K562 (cell line): Measurements from ENCODE around the gene PIK3C2G. TPM values are rescaled to one million over a fixed set of nuclear protein-coding genes. Genes with fewer than 3 reads are reported as not detected.

Experiments
- ATAC-seq: fragments of 200-7000 bp; cut with Tn5 transposase; 3 replicates; pipeline ENCODE4 v1.9.1; 2020; ENCODE audit warnings: moderate library complexity
- BruUV-seq: library from RNA; stranded (reverse); fragments of 400-500 nt; replicated peaks from 2 replicates; lab custom pipeline; 2021; lab: Mats Ljungman, UMichigan
- CTCF ChIA-PET: fragments of 300-600 bp; formaldehyde crosslinking; extraction: SDS; loops from one replicate; lab custom pipeline; 2021; ENCODE audit warnings: low intra/inter-chr PET ratio; lab: Yijun Ruan, JAX
- POLR2A ChIA-PET: fragments of 300-600, 350-650 bp; sonication (Branson Sonifier 250); formaldehyde crosslinking; extraction: SDS; loops from one replicate; lab custom pipeline; 2021; ENCODE audit warnings: antibody characterized with exemption, inconsistent platforms; lab: Yijun Ruan, JAX
- DNase-seq, 4 experiments: peaks; one replicate each; pipeline versions ENCODE4 v3.0.0 to v3.0.0-alpha.2; 2011 to 2018; ENCODE audit warnings: low spot score in 3 of 4, mixed read lengths in 3 of 4; ENCODE audit errors: extremely low read depth in 1 of 4
- FAIRE-seq: peaks from 2 replicates; lab custom pipeline; 2011; peaks lifted over from hg19 to GRCh38; lab: Jason Lieb, UNC
- H2AFZ ChIP-seq: 2 replicates; pipeline ENCODE4 v1.6.0; 2011; ENCODE audit warnings: low read depth, low read length, control low read depth, inconsistent platforms
- H3K27ac ChIP-seq: fragments of 200-600 bp; 3 replicates; pipeline ENCODE4 v1.8.0; 2011; ENCODE audit warnings: low read depth, mild to moderate bottlenecking, control low read depth, inconsistent platforms, low read length, moderate library complexity, mixed read lengths; ENCODE audit errors: extremely low read depth
- H3K27me3 ChIP-seq, 2 experiments: fragments of 300-600 bp in 1 of 2; 2 replicates in 1 of 2; 3 replicates in 1 of 2; pipeline versions ENCODE4 v1.6.0 to v1.8.0; 2011; ENCODE audit warnings: inconsistent platforms in 2 of 2, low read length in 2 of 2, mild to moderate bottlenecking in 1 of 2, mixed read lengths in 1 of 2, moderate library complexity in 1 of 2; ENCODE audit not compliant: control insufficient read depth in 2 of 2, insufficient read depth in 2 of 2
- H3K36me3 ChIP-seq: fragments of 300-600 bp; 3 replicates; pipeline ENCODE4 v1.8.0; 2011; ENCODE audit warnings: mild to moderate bottlenecking, low read length, inconsistent platforms; ENCODE audit not compliant: control insufficient read depth, insufficient read depth
- H3K4me1 ChIP-seq, 2 experiments: fragments of 200-600 bp in 1 of 2; replicated peaks in 1 of 2; 2 replicates in 1 of 2; 3 replicates in 1 of 2; pipeline versions ENCODE4 v1.5.1 to v1.8.0; 2011; ENCODE audit warnings: inconsistent platforms in 2 of 2, low read length in 2 of 2, mild to moderate bottlenecking in 1 of 2, mixed read lengths in 1 of 2, moderate library complexity in 1 of 2; ENCODE audit not compliant: control insufficient read depth in 2 of 2, insufficient read depth in 2 of 2
- H3K4me2 ChIP-seq: 2 replicates; pipeline ENCODE4 v1.6.1; 2011; ENCODE audit warnings: low read length, control low read depth, inconsistent platforms, mixed read lengths; ENCODE audit not compliant: insufficient read depth
- H3K4me3 ChIP-seq: fragments of 200-600 bp; sonication (generic), shearing (Covaris generic); 2 replicates; pipeline ENCODE4 v1.5.1; 2016; ENCODE audit warnings: control low read depth, inconsistent platforms
- H3K79me2 ChIP-seq: fragments of 200-600 bp; 3 replicates; pipeline ENCODE4 v1.8.0; 2011; ENCODE audit warnings: low read length, inconsistent platforms; ENCODE audit not compliant: control insufficient read depth, insufficient read depth
- H3K9ac ChIP-seq, 2 experiments: 2 replicates each; pipeline versions ENCODE4 v1.6.0 to v1.6.1; 2011; ENCODE audit warnings: low read depth in 2 of 2, low read length in 2 of 2, control low read depth in 1 of 2, inconsistent platforms in 1 of 2, mild to moderate bottlenecking in 1 of 2, mixed read lengths in 1 of 2; ENCODE audit not compliant: insufficient read depth in 1 of 2
- H3K9me1 ChIP-seq: one replicate; pipeline ENCODE4 v1.6.0; 2011; ENCODE audit warnings: inconsistent platforms, mild to moderate bottlenecking, low read length, moderate library complexity; ENCODE audit not compliant: control insufficient read depth, insufficient read depth
- H3K9me3 ChIP-seq: replicated peaks from 2 replicates; pipeline ENCODE4 v1.5.1; 2011; ENCODE audit warnings: low read depth, low read length, inconsistent platforms; ENCODE audit not compliant: control insufficient read depth, insufficient read depth
- H4K20me1 ChIP-seq: replicated peaks from 2 replicates; pipeline ENCODE4 v1.6.1; 2011; ENCODE audit warnings: low read length, inconsistent platforms, mixed read lengths; ENCODE audit not compliant: control insufficient read depth, insufficient read depth
- LARP7 ChIP-seq: fragments of 450-650 bp; IDR thresholded peaks from 2 replicates; pipeline ENCODE4 v1.6.1; 2016
- SOX6 ChIP-seq: fragments of 450-650 bp; IDR thresholded peaks from 2 replicates; pipeline ENCODE4 v1.6.1; 2014; ENCODE audit warnings: mild to moderate bottlenecking
- ZNF507 ChIP-seq: conservative IDR thresholded peaks from 2 replicates; pipeline ENCODE4 v1.6.1; 2017; ENCODE audit warnings: missing genetic modification characterization, missing compliant biosample characterization
- ZZZ3 ChIP-seq: fragments of 450-650 bp; IDR thresholded peaks from 2 replicates; pipeline ENCODE4 v1.6.1; 2016; ENCODE audit warnings: antibody characterized with exemption, mild to moderate bottlenecking, moderate library complexity
- WGBS: fragments of 100-300 bp; shearing (Covaris generic); methylation state at CpG from one replicate; pipeline ENCODE4 v1.1.6; 2016; ENCODE audit warnings: low coverage, mixed read lengths; ENCODE audit not compliant: insufficient coverage; ENCODE audit errors: missing lambda C conversion rate; 5-methylcytosine and 5-hydroxymethylcytosine counted together
- in situ Hi-C: fragments of 300-500 bp; cut with MboI; formaldehyde crosslinking; loops from 4 replicates; pipeline ENCODE4 v1.15.0; 2018; ENCODE audit warnings: inconsistent platforms, mixed read lengths
- intact Hi-C: fragments of 100-400 bp; cut with micrococcal nuclease; formaldehyde crosslinking; loops from 2 replicates; pipeline ENCODE4 v1.14.2; 2022
- polyA plus RNA-seq, 8 experiments: library from polyadenylated mRNA; depleted of rRNA in 4 of 8; stranded (reverse) in 5 of 8; unstranded in 3 of 8; fragments of >200 nt; fragmentation: Nextera tagmentation in 2 of 8; fragmentation: Illumina TruSeq in 1 of 8; extraction: Ambion mirVana in 2 of 8; extraction: Trizol in 1 of 8; gene quantifications; 2 replicates each; pipeline versions ENCODE4 v1.2.1 to v1.2.3, GENCODE V29; 2011 to 2014; ENCODE audit warnings: inconsistent platforms in 1 of 8, missing spikeins in 1 of 8
- total RNA-seq, 7 experiments: library from RNA; depleted of rRNA in 6 of 7; stranded (reverse); fragments of >200 nt in 6 of 7; fragmentation: Illumina TruSeq in 2 of 7; extraction: Trizol in 2 of 7; gene quantifications; 2 replicates each; pipeline versions ENCODE4 v1.2.1 to v1.2.3, GENCODE V29; 2011 to 2021; ENCODE audit warnings: low replicate concordance in 1 of 7

PIK3C2G gene
- total and polyA plus RNA-seq, 9 of the 15 experiments (the other 6 are each of a cell fraction or from before 2014, with no cell fraction given): not detected

- no peak for DNase-seq
- CTCF ChIA-PET: no interaction called here
- no peaks in the 10 kb centered on the region for H3K36me3 ChIP-seq
Observed at GRCh38 chr12:18416412-18416811, 155.1 kb downstream of the PIK3C2G start.

DNA sequence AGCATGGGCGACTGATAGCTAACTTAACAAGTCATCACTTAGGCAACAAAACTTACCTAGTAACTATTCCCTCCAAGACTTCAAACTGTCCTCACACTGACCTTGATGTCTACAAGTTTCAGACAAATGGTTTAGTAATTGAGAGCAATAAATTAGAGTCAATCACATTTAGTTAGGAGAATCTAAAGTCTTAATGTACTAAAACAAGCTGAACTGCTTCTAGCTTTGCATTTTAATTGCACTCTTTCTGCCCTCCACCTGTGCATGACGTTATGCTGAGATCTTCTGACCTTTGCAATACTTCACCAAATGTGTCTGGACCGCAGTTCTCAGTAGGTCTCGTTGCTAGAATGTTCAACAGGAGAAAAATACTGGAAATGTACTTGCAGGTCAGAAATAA, 158.0 kb downstream of the PIK3C2G start:
- no peak overlapping the region for H3K9ac ChIP-seq
- no peak overlapping the region for H3K4me2 ChIP-seq
- intact Hi-C loops (no loop called here), in situ Hi-C loops (no loop called here)
- H3K27me3 ChIP-seq: no peaks in the 10 kb centered on the region
- no peak overlapping the region for H2AFZ ChIP-seq
- H3K27ac ChIP-seq: no peak overlapping the region
- no TSS peak for BruUV-seq
- no peak for DNase-seq
- H3K4me1 ChIP-seq: no peaks in the 10 kb centered on the region
- TF ChIP-seq ZZZ3: no peak
- H4K20me1 ChIP-seq: no peaks in the 10 kb centered on the region
- WGBS: 5% methylated on average over 4 of the region's 4 CpGs
- no peak for ATAC-seq
- no peaks in the 10 kb centered on the region for H3K79me2 ChIP-seq
- POLR2A ChIA-PET: no interaction called here
- FAIRE-seq: no peak
- CTCF ChIA-PET: no interaction called here
- no peak overlapping the region for H3K4me3 ChIP-seq
- H3K36me3 ChIP-seq: no peaks in the 10 kb centered on the region
- H3K9me1 ChIP-seq: no peaks in the 10 kb centered on the region
- H3K9me3 ChIP-seq: no peaks in the 10 kb centered on the region; the same call in 1 of the 2 replicates

More at GRCh38 chr12:18416412-18416811, 155.1 kb downstream of the PIK3C2G start:
- no peaks in the 10 kb centered on the region for H3K4me1 ChIP-seq
- ATAC-seq: no peak
- POLR2A ChIA-PET: interaction anchor here (0.5 kb wide), 1 partner anchor 1846 kb away, joined by 3 read pairs; no protein-coding TSS in a partner anchor
- H3K9ac ChIP-seq: no peak overlapping the region
- H3K9me3 ChIP-seq: no peaks in the 10 kb centered on the region; the same call in 1 of the 2 replicates
- no peaks in the 10 kb centered on the region for H3K27me3 ChIP-seq
- no TSS peak for BruUV-seq
- no peak overlapping the region for H2AFZ ChIP-seq
- intact Hi-C loops: no loop called here
- H3K4me2 ChIP-seq: no peak overlapping the region
- H4K20me1 ChIP-seq: no peaks in the 10 kb centered on the region
- H3K9me1 ChIP-seq: no peaks in the 10 kb centered on the region
- no peak overlapping the region for H3K27ac ChIP-seq
- no peak overlapping the region for H3K4me3 ChIP-seq
- WGBS: 0% methylated on average over 2 of the region's 2 CpGs
- H3K79me2 ChIP-seq: no peaks in the 10 kb centered on the region
- no peak for FAIRE-seq
- TF ChIP-seq SOX6 (no peak), LARP7 (no peak), ZNF507 (tag) (no peak)
- in situ Hi-C loops: no loop called here
